ENCODE results near the gene DAO.

GRCh38 chr12:108855284-108856169 lies 24.4 kb upstream of the DAO start:
- TF ChIP-seq CTCF (IDR thresholded peaks at IDR 0.05) (no peak), POLR2A (IDR thresholded peaks at IDR 0.05) (no peak)
